ENCODE measurements around the gene CABLES1.

The CABLES1 gene

GRCh38 chr18:23306822-23307221 is 171.5 kb downstream of the CABLES1 start:
- DNase-seq (ENCODE audit: low read depth) = no peak

- no peak for DNase-seq (ENCODE audit: low read depth)
Observed at GRCh38 chr18:23307567-23308295, 172.4 kb downstream of the CABLES1 start.
